ENCODE results near the gene TTC16.

Gene TTC16

DNA sequence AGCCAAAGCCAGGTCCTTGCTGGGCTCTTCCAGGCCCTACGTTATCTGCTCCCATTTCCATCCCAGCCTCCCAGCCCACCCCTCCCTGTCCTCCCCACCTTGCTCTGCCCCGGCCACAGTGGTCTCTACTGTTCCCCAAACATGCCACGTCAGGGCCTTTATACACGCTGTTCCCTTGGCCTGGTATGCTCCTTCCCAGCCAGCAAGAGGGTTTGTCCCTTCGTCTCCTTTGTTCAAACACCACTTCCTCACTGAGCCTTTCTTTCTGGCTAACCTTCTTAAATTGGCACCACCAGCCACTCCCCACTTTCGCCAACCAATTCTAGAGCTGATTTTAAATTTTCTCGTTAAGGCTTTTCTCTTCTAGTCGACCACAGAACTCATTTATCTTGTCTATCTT is 52.8 kb downstream of the TTC16 start:
- no peak overlapping the region for H3K4me3 ChIP-seq (ENCODE audit: low read length)
- TF ChIP-seq CTCF (conservative IDR thresholded peaks at IDR 0.05; ENCODE audit: low read length): no peak
- DNase-seq (ENCODE audit: low read depth): no peak

- no peak for DNase-seq (ENCODE audit: low read depth)
- no peak overlapping the region for H3K4me3 ChIP-seq (ENCODE audit: low read length)
- no peak for TF ChIP-seq CTCF (conservative IDR thresholded peaks at IDR 0.05; ENCODE audit: low read length)
Observed at GRCh38 chr9:127769101-127769500, 53.2 kb downstream of the TTC16 start.

DNA sequence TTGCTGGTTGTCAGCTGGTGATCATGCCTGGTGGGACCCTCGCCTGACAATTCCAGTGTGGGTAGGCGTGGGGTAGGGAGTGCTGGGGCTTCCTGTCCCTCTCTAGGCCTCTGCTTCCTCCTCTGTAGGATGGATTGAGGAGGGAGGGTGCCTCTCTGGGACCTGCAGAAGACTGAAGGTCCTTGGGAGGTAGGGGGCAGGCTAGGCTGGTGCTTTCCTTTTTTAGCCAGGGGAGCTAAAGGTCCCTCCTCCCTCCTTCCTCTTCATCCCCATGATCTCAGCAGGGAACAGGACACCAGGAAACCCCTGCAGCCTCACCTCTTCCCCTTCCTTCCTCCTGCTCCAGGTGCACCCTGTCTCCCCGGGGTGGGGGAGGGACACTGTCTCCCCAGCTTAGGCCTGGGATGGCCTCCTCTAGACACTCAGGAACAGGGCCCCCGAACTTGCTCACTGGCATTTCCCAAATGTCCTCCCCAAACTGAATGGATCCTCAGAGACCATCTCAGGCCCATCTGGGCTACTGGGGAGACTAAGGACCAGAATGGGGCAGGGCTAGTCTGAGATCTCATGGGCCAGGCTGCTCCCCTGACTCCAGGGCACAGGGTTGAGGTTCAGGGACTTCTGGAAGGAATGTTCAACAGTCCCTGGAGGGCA is 54.2 kb downstream of the TTC16 start:
- TF ChIP-seq CTCF (conservative IDR thresholded peaks at IDR 0.05; ENCODE audit: low read length): no peak
- no peak overlapping the region for H3K4me3 ChIP-seq (ENCODE audit: low read length)
- no peak for DNase-seq (ENCODE audit: low read depth)

- no peak overlapping the region for H3K4me3 ChIP-seq (ENCODE audit: low read length)
- TF ChIP-seq CTCF (conservative IDR thresholded peaks at IDR 0.05; ENCODE audit: low read length): no peak
Observed at GRCh38 chr9:127770583-127770904, 54.7 kb downstream of the TTC16 start.

GRCh38 chr9:127770905-127771569 is 55.2 kb downstream of the TTC16 start:
- H3K4me3 ChIP-seq (ENCODE audit: low read length): peak overlapping the region; percentile 56
- DNase-seq (ENCODE audit: low read depth): peak; percentile 94
- no peak for TF ChIP-seq CTCF (conservative IDR thresholded peaks at IDR 0.05; ENCODE audit: low read length)

More at GRCh38 chr9:127770583-127770904, 54.7 kb downstream of the TTC16 start:
- DNase-seq (ENCODE audit: low read depth): no peak

DNA sequence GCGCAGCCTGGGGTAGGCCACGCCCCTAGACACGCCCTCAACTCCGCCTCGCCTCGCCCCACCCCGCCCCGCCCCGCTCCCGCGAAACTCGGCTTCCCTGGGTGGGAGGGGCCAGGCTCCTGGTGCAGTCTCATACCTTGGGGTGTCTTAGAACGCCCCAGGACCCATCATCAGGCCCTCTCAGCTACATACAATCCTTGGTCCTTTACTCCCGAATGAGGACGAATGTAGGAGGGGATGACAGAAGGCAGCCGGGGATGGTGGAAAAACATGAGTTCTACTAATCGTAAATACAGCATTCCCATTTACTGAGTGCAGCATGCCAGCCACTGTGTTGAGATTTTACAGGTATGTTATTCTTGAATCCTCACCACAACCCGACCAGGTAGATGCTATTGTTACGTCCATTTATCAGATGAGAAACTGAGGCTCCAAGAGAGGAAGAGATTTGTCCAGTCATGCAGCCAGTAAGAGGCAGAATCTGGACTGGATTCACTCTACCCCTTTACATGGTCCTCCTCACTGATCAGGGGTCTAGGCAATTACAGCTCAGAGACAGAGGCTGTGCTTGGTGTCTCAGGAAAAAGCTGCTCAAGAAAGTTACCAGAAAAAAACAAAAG is 55.8 kb downstream of the TTC16 start:
- DNase-seq (ENCODE audit: low read depth): no peak
- peak overlapping the region; percentile 56 for H3K4me3 ChIP-seq (ENCODE audit: low read length)
- no peak for TF ChIP-seq CTCF (conservative IDR thresholded peaks at IDR 0.05; ENCODE audit: low read length)

DNA sequence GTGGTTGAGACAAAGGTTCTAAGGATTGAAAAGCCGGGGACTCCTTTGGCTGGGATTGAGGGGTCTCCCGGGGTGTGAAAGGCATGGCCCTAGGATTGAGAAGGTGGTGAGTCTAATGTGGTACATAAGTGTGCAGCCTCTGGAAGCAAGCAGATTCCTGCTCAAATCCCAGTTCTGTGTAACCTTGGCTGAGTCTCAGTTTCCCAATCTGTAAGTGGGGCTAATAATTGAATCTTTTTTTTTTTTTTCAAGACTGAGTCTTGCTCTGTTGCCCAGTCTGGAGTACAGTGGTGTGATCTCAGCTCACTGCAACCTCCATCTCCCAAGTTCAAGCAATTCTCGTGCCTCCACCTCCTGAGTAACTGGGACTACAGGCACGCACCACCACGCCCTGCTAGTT is 56.7 kb downstream of the TTC16 start:
- H3K4me3 ChIP-seq (ENCODE audit: low read length): no peak overlapping the region
- DNase-seq (ENCODE audit: low read depth): no peak
- TF ChIP-seq CTCF (conservative IDR thresholded peaks at IDR 0.05; ENCODE audit: low read length): no peak

Measured in AG10803 (cell line).